Measurements from ENCODE around the gene CCDC57.

Gene CCDC57

DNA sequence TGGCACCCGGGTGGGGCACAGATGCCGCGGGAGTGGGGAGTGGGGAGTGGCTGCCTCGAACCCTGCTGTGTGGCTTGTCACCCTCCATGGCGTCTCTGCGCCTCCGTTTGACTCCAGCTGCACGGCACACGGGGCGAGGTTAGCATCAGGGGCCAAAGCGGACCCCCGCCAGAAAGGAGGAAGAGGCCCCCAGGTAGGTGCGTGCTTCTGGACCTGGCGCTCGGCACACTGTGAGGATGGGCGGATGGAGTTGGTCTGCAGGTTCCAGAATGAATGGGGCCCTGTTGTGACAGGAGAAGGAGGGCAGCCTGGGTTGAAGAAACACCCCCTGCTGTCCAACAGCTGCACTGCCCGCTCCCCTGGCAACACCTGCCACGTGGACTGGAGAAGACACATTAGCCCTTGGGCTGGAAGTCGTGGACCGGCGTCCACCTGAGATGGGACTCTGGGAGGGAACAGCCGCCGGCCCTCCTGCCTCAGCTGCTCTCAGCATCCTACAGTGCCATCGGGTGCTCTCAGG, 105.2 kb downstream of the CCDC57 start:
- in situ Hi-C loops (cut with HindIII; ENCODE audit: low pct_ligation_motif_present, low pct_unique_long_range_greater_than_20kb, low sequenced_read_pairs): no loop called here
- no peak for DNase-seq

DNA sequence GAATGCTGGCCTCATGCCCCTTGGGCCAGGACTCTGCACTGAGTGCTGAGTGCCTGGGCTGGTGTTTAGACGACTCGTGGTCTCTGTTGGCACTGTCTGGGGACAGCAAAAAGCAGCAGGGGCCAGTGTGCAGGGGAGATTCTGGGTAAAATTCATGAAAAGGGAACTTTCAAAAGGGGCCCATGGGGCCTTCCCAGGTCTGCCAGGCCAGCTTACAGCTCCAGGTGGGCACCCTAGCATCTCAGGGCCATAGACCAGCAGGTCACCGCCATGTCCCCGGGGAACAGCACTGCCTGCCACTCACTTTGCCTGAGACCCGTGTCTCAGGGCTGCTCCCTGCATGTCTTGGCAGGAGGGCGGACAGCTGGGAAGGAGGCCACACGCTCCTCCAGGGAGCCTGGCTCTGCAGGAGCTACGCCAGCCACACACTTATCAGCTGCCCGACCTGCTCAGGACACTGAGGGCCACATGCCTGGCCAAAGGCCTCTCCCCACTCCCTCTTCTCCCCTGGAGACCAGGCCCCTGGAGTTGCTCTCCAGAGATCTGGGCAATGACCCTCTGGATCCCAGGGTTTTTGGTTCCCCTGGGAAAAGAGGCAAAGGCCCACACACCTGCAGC, 105.8 kb downstream of the CCDC57 start:
- in situ Hi-C loops (cut with HindIII; ENCODE audit: low pct_ligation_motif_present, low pct_unique_long_range_greater_than_20kb, low sequenced_read_pairs): no loop called here
- no peak for DNase-seq

DNA sequence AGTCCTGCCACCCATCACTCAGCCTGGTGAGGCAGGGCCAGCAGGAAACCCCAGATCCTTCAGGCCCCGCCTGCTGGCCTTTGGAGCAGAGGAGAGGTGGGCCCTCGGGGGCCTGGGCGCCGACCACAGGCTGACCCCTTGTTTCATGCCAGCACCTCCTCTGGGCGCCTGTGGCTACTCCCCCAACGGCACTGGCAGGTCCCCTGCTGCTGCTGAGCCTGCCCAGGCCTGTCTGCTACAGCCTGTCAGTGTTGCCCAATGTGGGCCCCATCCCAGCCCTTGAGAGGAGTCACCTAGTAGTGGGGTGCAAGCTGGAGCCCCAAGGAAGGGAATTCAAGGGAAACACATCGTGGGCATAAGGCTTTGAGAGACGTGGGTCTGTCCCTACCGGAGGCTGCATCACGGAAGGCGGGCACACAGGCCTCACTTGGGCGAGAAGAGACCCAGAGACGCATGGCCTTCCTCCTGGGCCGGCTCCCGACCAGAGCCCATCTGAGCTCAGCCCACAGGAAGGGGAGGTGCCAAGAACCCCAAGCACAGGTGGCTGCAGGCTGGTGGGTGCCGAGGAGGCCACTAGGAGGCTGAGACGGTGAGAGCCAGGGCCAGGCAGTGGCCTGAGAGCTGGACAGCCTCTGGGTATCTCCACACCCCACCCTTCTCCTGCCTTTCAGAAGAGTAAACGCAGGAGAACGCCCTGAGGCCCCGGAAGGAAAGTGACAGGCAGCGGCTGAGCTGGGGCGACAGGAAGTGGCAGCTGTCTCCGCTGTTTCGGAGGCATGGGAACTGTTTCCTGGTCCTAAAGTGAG, 106.6 kb downstream of the CCDC57 start:
- DNase-seq: peak; percentile 42
- in situ Hi-C loops (cut with HindIII; ENCODE audit: low pct_ligation_motif_present, low pct_unique_long_range_greater_than_20kb, low sequenced_read_pairs): no loop called here

DNA sequence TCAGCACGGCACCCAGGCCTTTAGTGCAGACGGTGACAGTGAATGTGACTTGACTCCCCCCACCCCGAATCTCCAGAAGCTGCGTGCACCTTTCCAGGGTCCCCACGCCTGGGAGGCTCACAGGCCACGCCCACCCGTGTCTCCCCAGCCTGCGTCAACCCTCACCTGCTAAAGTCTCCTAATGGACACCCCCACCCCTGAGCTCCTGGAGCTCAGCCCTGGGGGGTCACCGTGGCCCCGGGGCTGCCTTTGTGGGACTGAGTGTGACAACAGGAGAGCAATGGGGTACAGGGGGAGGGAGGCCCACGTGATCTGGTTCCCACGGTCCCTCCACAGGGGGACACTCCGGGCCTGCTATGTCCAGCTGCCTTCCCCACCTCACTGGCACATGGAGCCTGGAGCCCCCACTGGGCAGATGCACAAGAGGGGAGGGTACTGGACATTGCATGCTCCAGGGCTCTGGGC, 107.2 kb downstream of the CCDC57 start:
- DNase-seq: no peak
- in situ Hi-C loops (cut with HindIII; ENCODE audit: low pct_ligation_motif_present, low pct_unique_long_range_greater_than_20kb, low sequenced_read_pairs): no loop called here

DNA sequence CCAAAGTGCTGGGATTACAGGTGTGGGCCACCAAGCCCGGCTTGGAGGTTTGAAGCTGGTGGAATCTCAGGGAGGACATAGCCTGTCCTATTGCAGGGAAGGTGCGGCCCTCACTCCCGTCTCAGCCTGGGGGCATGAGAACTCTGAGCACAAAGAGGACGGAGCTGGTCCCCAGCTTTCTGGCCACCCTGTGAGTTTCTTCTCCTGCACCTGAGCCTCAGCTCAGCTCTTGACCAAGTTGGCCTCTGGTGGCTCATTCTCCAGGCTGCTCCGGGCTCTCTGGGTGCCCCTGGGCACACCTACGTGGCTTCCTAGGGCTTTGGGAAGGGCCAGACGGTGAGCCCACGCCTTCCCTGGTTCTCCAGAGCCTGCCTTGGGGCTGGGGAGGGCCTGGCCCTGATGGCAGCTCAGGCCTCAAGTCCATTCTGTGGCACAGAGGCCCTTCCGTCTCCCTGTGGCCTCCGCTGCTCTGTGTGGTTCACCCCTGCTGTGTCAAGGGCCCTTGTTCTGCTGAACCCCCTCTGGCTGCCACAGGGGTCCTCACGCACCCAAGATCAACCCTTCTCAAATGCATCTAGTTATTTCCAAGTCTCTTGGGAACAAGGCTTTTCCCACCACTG, 107.7 kb downstream of the CCDC57 start:
- in situ Hi-C loops (cut with HindIII; ENCODE audit: low pct_ligation_motif_present, low pct_unique_long_range_greater_than_20kb, low sequenced_read_pairs): no loop called here
- DNase-seq: no peak

DNA sequence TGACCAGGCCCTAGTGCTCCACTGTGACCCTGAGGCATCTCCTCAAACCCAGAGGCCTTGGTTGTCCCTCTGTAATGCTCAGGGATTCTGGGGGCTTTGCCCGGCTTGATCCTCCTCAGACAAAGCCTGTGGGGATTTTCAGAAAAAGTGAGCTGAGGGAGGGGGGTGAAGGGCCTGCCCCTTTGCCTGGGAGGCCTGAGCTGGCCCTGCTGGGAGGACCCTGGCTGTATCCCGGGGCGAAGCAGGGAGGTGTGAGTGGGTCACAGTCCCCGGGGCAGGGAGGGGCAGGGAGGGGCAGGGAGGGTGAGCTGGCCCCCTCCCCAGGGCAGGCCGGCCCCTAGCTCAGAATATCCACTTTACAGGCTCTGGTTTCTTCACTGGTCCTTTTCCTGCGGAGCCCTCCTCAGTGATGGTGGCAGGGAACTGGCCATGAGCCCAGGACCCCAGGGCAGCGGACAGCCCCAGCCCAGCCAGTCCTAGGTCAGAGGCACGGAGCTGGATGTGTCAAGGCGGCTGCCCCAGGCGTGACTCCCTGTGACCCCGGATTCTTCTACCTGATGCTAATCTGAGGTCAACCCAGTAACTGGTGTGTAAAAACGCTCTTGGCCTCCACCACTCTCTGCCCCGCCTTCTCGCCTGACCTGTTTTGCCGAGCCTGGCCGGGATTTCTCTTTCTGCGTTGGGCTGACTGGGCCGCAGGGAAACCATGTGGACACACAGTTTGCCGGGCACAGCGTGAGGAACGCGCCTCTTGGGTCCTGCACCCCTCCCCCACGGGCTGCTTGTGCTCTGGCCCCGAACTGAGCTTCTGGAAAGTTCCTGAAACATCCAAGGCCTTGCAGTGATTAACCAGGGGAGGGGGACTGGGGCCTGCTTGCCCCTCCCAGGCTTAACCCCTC, 108.8 kb downstream of the CCDC57 start:
- no peak for DNase-seq

DNA sequence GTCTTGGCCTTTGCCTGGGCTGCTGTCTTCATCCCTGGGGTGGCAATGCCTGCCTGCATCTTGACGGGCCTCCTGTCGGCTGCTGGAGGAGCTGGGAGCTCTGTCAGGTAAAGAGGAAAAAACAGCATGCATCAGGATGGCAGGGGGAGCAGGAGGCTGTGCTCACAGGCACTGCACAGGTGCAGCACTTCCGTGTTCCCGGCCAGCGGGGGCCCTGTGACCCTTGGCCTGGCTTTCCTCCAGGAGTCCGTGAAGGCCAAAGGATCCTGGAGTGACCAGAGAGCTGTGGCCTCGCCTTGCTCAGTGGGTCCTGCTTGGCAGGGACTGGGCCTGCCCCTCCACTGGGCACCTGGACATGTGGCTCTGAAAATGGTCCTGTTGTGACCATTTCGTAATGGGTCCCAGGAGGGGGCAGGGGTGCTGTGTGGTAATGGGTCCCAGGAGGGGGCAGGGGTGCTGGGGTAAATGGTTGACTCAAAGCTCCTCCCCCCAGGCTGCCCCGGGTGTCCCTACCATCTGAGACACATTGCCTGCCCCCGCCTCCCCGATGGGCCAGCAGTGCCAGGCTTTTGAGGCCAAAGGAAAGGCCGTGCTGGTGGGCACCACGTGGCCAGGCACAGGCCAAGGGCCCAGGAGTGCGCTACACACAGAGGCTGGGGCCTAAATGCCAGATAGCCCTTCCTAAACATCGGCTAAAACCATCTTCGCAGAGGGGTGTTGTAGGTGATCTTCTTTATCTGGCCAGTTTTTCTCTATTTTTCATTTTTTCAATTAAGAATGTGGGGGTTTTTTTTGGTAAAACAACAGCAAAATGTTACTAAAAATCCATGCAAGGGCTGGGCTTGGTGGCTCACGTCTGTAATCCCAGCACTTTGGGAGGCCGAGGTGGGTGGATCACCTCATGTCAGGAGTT, 110.6 kb downstream of the CCDC57 start:
- DNase-seq: no peak
- in situ Hi-C loops (cut with HindIII; ENCODE audit: low pct_ligation_motif_present, low pct_unique_long_range_greater_than_20kb, low sequenced_read_pairs): no loop called here

More for the DNA sequence above, 108.8 kb downstream of the CCDC57 start:
- in situ Hi-C loops (cut with HindIII; ENCODE audit: low pct_ligation_motif_present, low pct_unique_long_range_greater_than_20kb, low sequenced_read_pairs): no loop called here

DNA sequence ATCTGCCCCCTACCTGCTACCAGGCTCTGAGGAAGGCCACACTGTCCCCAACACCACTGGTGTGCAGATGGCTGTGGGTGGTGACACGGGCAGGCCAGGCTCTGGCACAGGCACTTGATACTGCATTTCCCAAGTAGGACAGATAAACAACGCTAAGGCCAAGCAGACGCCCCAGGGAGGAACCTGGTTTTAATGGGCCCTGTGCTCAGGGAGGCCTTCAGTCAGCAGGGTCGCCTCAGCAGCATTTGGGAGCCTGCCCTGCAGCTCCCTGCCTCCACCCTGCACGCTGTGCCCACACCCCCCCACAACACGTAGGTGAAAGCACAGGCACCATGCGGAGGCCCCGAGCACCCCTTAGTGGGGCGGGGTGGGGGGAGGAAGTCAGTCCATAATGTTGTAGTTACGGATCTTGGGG, 111.3 kb downstream of the CCDC57 start:
- DNase-seq: no peak
- in situ Hi-C loops (cut with HindIII; ENCODE audit: low pct_ligation_motif_present, low pct_unique_long_range_greater_than_20kb, low sequenced_read_pairs): no loop called here

DNA sequence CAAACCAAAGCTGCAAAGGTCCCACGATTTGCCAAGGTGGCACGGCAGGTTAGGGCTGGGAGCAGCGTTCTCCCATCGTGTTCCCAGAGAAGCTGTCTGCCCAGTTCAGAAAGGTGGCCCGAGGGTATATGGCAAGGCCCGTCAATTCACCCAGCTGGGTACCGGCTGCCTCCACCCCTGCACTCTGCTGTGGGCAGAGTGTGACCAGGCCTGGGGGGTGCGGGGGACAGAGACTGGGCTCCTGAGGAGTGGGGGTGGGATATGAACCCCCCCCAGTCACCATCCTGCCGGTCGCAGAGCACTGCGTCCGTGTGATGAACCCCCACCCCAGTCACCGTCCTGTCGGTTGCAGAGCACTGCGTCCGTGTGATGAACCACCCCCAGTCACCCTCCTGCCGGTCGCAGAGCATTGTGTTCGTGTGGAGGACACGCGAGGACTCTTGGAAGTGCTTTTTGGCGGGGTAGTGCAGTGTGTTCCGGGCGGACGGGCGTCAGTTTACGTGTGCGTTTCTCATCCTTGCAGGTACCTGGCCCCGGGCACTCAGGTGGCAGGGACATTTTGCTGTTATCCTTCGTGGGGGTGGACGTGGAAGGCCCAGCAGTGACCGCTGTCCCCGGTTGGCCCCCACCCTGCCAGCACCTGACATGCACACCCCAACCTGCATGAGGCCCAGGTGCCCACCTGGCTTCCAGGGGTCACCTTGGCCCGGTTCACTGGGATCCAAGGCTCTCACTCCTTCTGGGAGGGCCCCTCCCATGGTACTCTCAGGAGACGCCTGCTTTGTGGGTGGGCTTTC, 111.9 kb downstream of the CCDC57 start:
- in situ Hi-C loops (cut with HindIII; ENCODE audit: low pct_ligation_motif_present, low pct_unique_long_range_greater_than_20kb, low sequenced_read_pairs): no loop called here
- no peak for DNase-seq

DNA sequence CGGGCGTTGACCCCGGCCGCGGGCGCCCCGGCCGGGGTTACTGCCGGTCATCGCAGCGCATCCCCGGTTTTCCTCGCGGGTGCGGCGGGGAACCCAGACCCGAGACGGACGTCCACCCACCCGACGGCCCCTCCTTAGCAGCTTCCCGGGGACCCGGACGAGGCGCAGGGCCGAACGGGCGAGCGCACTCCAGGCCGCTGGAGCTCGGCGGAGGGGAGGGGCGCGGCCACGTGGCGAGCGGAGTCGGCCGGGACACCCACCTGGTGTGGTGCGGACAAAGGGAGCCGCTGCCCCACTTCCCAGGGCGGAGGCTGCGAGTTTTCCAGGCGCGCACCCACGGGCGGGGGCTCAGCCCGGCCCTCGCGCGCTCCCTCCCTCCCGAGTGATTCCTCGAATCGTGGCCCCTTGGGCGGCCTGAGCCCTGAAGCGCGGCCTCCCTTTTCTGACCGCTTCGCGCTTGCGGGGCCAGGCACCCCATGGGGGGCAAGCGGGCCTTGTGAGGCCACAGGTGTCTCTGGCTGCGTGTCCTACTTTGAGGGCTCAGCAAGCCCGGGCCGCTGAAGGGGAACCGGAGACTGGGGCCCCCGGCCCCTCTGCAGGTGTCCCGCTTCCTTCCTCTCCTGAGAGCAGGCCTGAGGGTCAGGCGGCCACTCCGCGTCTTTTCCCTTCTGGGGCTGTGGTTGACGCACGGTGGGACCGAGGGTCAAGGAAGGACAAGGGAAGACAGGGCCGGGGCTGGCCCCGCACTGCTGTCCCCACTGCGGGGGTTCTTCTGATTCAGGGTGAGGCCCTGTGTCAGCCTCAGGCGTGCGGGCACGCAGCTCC, 113.5 kb downstream of the CCDC57 start:
- no peak for DNase-seq
- in situ Hi-C loops (cut with HindIII; ENCODE audit: low pct_ligation_motif_present, low pct_unique_long_range_greater_than_20kb, low sequenced_read_pairs): no loop called here

DNA sequence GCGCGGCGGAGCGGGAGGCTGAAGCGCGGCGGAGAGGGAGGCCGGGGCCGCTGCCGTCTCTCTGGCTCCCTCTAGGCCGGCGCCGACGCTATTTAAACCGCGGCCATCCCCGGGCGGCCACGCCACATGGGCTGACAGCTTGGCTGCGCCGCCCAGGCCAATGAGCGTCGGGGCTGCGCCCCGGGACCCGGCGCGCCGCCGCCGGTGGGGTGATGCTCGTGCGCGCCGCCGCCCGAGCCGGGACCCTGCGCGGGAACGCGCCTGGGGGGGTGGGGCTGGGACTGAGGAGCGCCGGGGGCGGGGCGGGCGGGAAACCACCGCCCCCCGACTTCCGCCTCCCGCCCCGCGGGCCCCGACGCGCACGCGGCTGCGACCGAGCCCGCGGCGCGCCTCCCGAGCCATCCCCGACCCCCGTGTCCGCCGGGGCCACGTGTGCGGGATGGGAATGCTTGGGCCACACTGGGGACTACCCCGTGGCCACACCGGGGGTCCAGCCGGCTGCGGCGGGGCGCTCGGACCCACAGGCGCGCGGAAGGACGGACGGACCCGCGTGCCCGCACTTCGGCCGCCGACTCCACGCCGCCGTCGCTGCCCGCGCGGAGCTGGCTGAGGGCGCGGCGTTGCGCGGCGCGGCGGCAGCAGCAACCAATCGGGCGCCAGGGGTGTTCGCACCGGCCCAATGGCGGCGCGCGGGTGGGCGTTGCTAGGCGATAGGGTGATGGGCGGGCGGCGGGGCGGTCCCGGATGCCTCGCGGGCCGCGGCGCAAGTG, 114.3 kb downstream of the CCDC57 start, which contains the start of gene FASN:
FASN (minus strand) TSS at position 68 of the 770 bp plus-strand sequence. CDS start 1,791 bp downstream, outside the sequence.
- DNase-seq: peak; percentile 97
- in situ Hi-C loops (cut with HindIII; ENCODE audit: low pct_ligation_motif_present, low pct_unique_long_range_greater_than_20kb, low sequenced_read_pairs): no loop called here

DNA sequence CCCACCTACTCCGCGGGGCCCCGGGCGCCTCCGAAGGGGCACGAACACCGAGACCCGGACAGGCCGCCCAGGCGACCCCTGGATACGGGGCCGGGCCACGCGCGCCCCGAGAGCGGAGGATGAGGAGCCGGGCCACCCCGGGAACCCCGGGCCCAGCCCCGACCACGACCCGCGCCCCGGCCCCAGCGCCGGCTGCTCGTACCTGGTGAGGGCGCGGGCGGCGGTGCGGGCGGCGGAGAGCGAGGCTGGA, 114.8 kb downstream of the CCDC57 start:
- in situ Hi-C loops (cut with HindIII; ENCODE audit: low pct_ligation_motif_present, low pct_unique_long_range_greater_than_20kb, low sequenced_read_pairs): no loop called here
- no peak for DNase-seq

DNA sequence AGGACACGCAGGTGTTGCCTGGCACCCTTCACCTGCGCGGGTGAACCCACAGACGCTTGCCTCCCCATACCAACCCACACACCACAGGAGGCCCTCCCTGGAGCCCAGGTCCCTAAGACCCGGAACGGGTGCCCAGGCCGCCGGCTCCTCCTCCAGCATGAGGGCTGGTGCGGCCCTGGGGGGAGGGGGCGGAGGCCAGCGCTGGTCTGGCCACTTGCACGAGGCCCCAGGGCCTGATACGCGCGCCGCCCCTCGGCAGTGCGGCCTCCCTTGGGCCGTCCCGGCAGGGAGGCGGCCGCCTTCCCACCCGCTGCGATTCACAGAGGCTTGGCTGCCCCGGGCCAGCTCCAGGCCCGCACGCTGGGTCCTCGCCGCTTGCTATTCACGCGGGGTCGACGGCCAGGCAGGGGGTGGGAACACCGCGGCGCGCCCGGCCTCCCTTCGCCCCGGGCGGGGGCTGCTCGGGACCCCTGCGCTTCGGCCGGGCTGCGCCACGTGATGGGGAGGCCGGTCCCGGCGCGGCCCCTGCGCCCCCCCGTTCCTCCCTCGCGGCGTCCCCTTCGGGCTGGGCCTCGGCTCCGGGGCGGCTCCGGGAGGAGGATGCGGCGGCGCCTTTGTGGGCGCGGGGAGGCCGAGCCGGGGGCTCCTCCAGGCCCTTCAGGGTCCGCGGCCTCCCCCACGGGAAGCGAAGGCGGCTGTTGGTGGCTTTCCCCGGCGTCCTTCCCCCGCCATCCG, 115.3 kb downstream of the CCDC57 start:
- in situ Hi-C loops (cut with HindIII; ENCODE audit: low pct_ligation_motif_present, low pct_unique_long_range_greater_than_20kb, low sequenced_read_pairs): no loop called here
- DNase-seq: peak; percentile 66

DNA sequence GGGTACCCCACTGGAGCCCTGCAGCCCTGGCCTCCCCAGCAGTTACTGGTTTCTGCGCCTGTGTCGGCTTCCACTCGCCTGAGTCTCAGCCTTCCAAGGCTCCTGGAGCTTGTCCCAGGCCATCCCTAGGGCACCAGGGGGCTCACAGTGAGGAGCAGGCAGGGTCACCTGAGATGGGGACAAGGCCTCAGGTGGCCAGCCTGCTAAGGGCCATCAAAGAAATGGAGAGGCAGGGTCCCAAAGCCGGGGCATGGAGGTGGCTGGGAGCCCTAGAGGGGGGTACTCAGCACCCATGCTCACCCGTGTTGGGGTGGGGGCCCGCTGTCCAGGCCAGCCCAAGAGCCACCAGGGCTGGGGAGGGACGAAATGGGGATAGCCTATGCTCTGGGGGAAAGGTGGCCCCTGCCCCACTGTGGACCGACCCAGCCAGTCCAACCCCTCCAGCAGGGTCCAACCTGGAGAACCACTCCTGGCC, 115.9 kb downstream of the CCDC57 start:
- DNase-seq: no peak
- in situ Hi-C loops (cut with HindIII; ENCODE audit: low pct_ligation_motif_present, low pct_unique_long_range_greater_than_20kb, low sequenced_read_pairs): no loop called here

Measured in ACHN (cell line).